GM12878 (cell line): ENCODE measurements around the gene ATP7B. TPM values are rescaled to one million over a fixed set of nuclear protein-coding genes. Genes with fewer than 3 reads are reported as not detected.

Experiments used
- CEBPB ChIP-seq, 2 experiments: fragments of 150-350 bp in 1 of 2; IDR thresholded peaks; 2 replicates each; pipeline ENCODE4 v1.6.1; 2012 to 2014; ENCODE audit warnings: low read depth in 2 of 2, low read length in 2 of 2, borderline replicate concordance in 1 of 2, inconsistent platforms in 1 of 2
- LARP7 ChIP-seq: fragments of 450-650 bp; IDR thresholded peaks from 2 replicates; pipeline ENCODE4 v1.6.1; 2017; ENCODE audit warnings: mild to moderate bottlenecking
- MYC ChIP-seq: IDR thresholded peaks from 2 replicates; pipeline ENCODE4 v1.6.1; 2011; ENCODE audit warnings: mild to moderate bottlenecking, low read length, moderate library complexity, inconsistent platforms; ENCODE audit not compliant: insufficient read depth, insufficient replicate concordance, insufficient read length, severe bottlenecking
- RCOR1 ChIP-seq: conservative IDR thresholded peaks from 2 replicates; pipeline ENCODE4 v1.6.1; 2012; ENCODE audit warnings: low read depth, low read length, improper control_type of control experiment
- RELA ChIP-seq: fragments of 450-650 bp; IDR thresholded peaks from 2 replicates; pipeline ENCODE4 v1.8.0; 2014; ENCODE audit warnings: borderline replicate concordance; ENCODE audit not compliant: partially characterized antibody
- REST ChIP-seq: IDR thresholded peaks from 2 replicates; pipeline ENCODE4 v1.6.1; 2012; ENCODE audit warnings: mild to moderate bottlenecking, low read depth, low read length
- SRF ChIP-seq, 2 experiments: IDR thresholded peaks; 2 replicates each; pipeline ENCODE4 v1.6.1; 2011; ENCODE audit warnings: low read depth in 2 of 2, low read length in 2 of 2, mild to moderate bottlenecking in 1 of 2, moderate library complexity in 1 of 2
- TAF1 ChIP-seq: IDR thresholded peaks from 2 replicates; pipeline ENCODE4 v1.6.1; 2011; ENCODE audit warnings: mild to moderate bottlenecking, low read depth, low read length, borderline replicate concordance
- TCF3 ChIP-seq: IDR thresholded peaks from 2 replicates; pipeline ENCODE4 v1.6.1; 2012; ENCODE audit warnings: low read depth, mild to moderate bottlenecking, low read length, borderline replicate concordance; ENCODE audit not compliant: insufficient read depth
- ZBTB11 ChIP-seq: fragments of 450-650 bp; formaldehyde crosslinking; IDR thresholded peaks from 2 replicates; pipeline ENCODE4 v1.5.0; 2022; ENCODE audit warnings: mild to moderate bottlenecking, missing genetic modification characterization
- ZBTB33 ChIP-seq: fragments of 450-650 bp; IDR thresholded peaks from 2 replicates; pipeline ENCODE4 v1.6.1; 2017; ENCODE audit warnings: mild to moderate bottlenecking
- ZNF592 ChIP-seq: fragments of 450-650 bp; IDR thresholded peaks from 2 replicates; pipeline ENCODE4 v1.6.1; 2017; ENCODE audit warnings: mild to moderate bottlenecking, moderate library complexity
- polyA plus RNA-seq, 11 experiments: library from polyadenylated mRNA; depleted of rRNA in 4 of 11; unstranded in 6 of 11; stranded (reverse) in 5 of 11; fragments of >200 nt; fragmentation: Nextera tagmentation in 4 of 11; fragmentation: Illumina TruSeq in 1 of 11; extraction: Ambion mirVana in 4 of 11; extraction: Trizol in 1 of 11; gene quantifications; 1 replicate in 1 of 11; 2 replicates in 10 of 11; pipeline versions ENCODE4 v1.2.1 to v1.2.3, GENCODE V29; 2011 to 2016; ENCODE audit warnings: inconsistent platforms in 2 of 11, missing spikeins in 2 of 11, low read depth in 1 of 11
- total RNA-seq, 4 experiments: library from RNA; depleted of rRNA in 3 of 4; stranded (reverse); fragments of >200 nt in 3 of 4; fragmentation: Illumina TruSeq in 1 of 4; extraction: Trizol in 1 of 4; gene quantifications; 2 replicates each; pipeline versions ENCODE4 v1.2.1 to v1.2.3, GENCODE V29; 2013 to 2021

The ATP7B gene
- total and polyA plus RNA-seq, 10 of the 15 experiments (the other 5 are each of a cell fraction or from before 2014, with no cell fraction given): under 0.01 to 1.1 (median 0.06) TPM; not detected in 2

- TF ChIP-seq ZBTB11 (no peak), TAF1 (peak; percentile 86), MYC (no peak), REST (no peak), CEBPB (IDR thresholded peaks at IDR 0.05; ENCODE audit: borderline replicate concordance in 1 of 2, low read depth in 2 of 2, low read length in 2 of 2) (no peak), RELA (no peak), SRF (IDR thresholded peaks at IDR 0.05; ENCODE audit: low read depth in 2 of 2, low read length in 2 of 2) (peak in 1 of 2 experiments; percentile 22; a peak in 1 of 4 replicates), ZNF592 (no peak), ZBTB33 (no peak), RCOR1 (no peak), TCF3 (no peak), LARP7 (peak; percentile 66; the same call in 1 of the 2 replicates)
Observed at GRCh38 chr13:52011632-52012511, 622 bp upstream of the ATP7B start, which contains the start of gene ALG11 (continued).
